Heart right ventricle (tissue), 16 donors: Measurements from ENCODE around the gene ABI3BP. TPM values are rescaled to one million over a fixed set of nuclear protein-coding genes. Genes with fewer than 3 reads are reported as not detected.

Experiments
- ATAC-seq, 8 donors: fragments of 200-7000 bp; cut with Tn5 transposase; one replicate each; pipeline ENCODE4 v1.9.1; 2020; ENCODE audit warnings: mild to moderate bottlenecking in 8 of 8, moderate library complexity in 8 of 8, moderate number of reproducible peaks in 1 of 8
- DNase-seq, 2 donors: peaks; one replicate each; pipeline ENCODE4 v3.0.0-alpha.2; 2020
- H3K27ac ChIP-seq, 10 donors: fragments of 200-600 bp; sonication (generic) in 2 of 10; one replicate each; pipeline versions ENCODE4 v1.5.0 to v1.8.0; 2020 to 2022; ENCODE audit warnings: mild to moderate bottlenecking in 3 of 10
- H3K27me3 ChIP-seq, 7 donors: fragments of 200-600 bp; one replicate each; pipeline ENCODE4 v1.8.0; 2021 to 2022; ENCODE audit warnings: mild to moderate bottlenecking in 2 of 7
- H3K36me3 ChIP-seq, 9 donors: fragments of 200-600 bp; sonication (generic) in 1 of 9; one replicate each; pipeline versions ENCODE4 v1.5.0 to v1.8.0; 2020 to 2022; ENCODE audit warnings: mild to moderate bottlenecking in 2 of 9
- H3K4me1 ChIP-seq, 9 donors: fragments of 200-600 bp; sonication (generic) in 1 of 9; one replicate each; pipeline versions ENCODE4 v1.5.0 to v1.8.0; 2020 to 2022; ENCODE audit warnings: mild to moderate bottlenecking in 4 of 9
- H3K4me3 ChIP-seq, 10 donors: fragments of 200-600 bp; sonication (generic) in 2 of 10; one replicate each; pipeline versions ENCODE4 v1.5.0 to v1.8.0; 2020 to 2022; ENCODE audit warnings: mild to moderate bottlenecking in 7 of 10, moderate library complexity in 2 of 10
- H3K9me3 ChIP-seq, 11 donors: fragments of 200-600 bp in 10 of 11; sonication (generic) in 2 of 11; one replicate each; pipeline versions ENCODE4 v1.5.0 to v1.8.0; 2013 to 2022; ENCODE audit warnings: mild to moderate bottlenecking in 2 of 11, control low read depth in 1 of 11, moderate library complexity in 1 of 11
- CTCF ChIP-seq, 9 donors: fragments of 200-600 bp; sonication (generic) in 2 of 9; IDR thresholded peaks; one replicate each; pipeline versions ENCODE4 v1.5.0 to v1.8.0; 2021 to 2022; ENCODE audit warnings: antibody characterized with exemption in 9 of 9, mild to moderate bottlenecking in 5 of 9, moderate library complexity in 1 of 9
- WGBS, 2 donors: extraction: QIAGEN DNeasy Blood & Tissue Kit; methylation state at CpG; one replicate each; pipeline ENCODE4 v1.1.7; 2013; ENCODE audit warnings: inconsistent platforms in 1 of 2; 5-methylcytosine and 5-hydroxymethylcytosine counted together
- intact Hi-C, 10 donors: fragments of 100-400 bp; cut with DNase I; formaldehyde crosslinking; loops; one replicate each; pipeline versions ENCODE4 v1.11.1 to v1.14.2; 2022
- polyA plus RNA-seq, 2 donors: library from polyadenylated mRNA; stranded (reverse); fragments of 200-250 nt; gene quantifications; one replicate each; pipeline ENCODE4 v1.2.3, GENCODE V29; 2013
- total RNA-seq, 10 donors: library from RNA; stranded (reverse); fragmentation: NEBNext Ultra II Directional in 3 of 10; extraction: Animal tissue kit (Norgen Biotek cat#: 25700) in 3 of 10; gene quantifications; one replicate each; pipeline versions ENCODE4 v1.2.1 to v1.2.4, GENCODE V29; 2021 to 2023
- donor health status: Arrhythmogenic right ventricular cardiomyopathy.
- donor health status: ischemic (EF 13 %, LVEDD 7.1; RV severe dilation, severe dysfunction).
- donor health status: healthy with polysubstance abuse.
- donor health status: DM: no; HTN: yes; CAD: no.
- donor health status: DM: no; HTN: no; CAD: no.
- donor health status: ischemic (EF 25% LVEDD 6.9; RV normal size, moderate dysfunction).
- donor health status: ischemic (EF 25% LVEDD 5.7; RV mildly dilated, moderate dysfunction).
- donor health status: healthy.
- donor health status: DM: yes; HTN: yes; CAD: no.
- donor health status: Ischemic cardiomyopathy.
- donor health status: ischemic (EF 35%, LVEDD 5.7; RV mildly dilated, moderate dysfunction).
- donor health status: nonischemic (EF 11% LVEDD 7.7; RV severe dilation, severe dysfunction).
- donor health status: DM: yes; HTN: yes; CAD: no.
- donor health status: PGD.
- donor health status: ischemic (EF 29% LVEDD 5.4; RV normal size, mild dysfunction).
- donor health status: nonischemic (EF 23%, LVEDD 6.1; RV moderate dilation, normal function).

Gene ABI3BP
- total and polyA plus RNA-seq, 12 donors = 11.7 to 90.2 (median 26.5) TPM

- intact Hi-C loops = no loop called here
- DNase-seq (no peak), ATAC-seq (no peak)
- Histone ChIP-seq H3K27me3 (no peaks in the 10 kb centered on the region), H3K4me3 (no peak overlapping the region), H3K4me1 (peaks cover 0 to 39% (median 16%) of the 10 kb centered on the region in 9 donors), H3K36me3 (peaks cover 0 to 100% (median 19%) of the 10 kb centered on the region in 9 donors), H3K9me3 (no peaks in the 10 kb centered on the region), H3K27ac (no peak overlapping the region)
- 67 to 74% methylated on average over 5 of the region's 5 CpGs for WGBS, 2 donors
- TF ChIP-seq CTCF (IDR thresholded peaks at IDR 0.05) = no peak
Measured at GRCh38 chr3:100720426-100720825, 272.8 kb downstream of the ABI3BP start.

GRCh38 chr3:100719136-100719535 lies 274.1 kb downstream of the ABI3BP start:
- H3K36me3 ChIP-seq = peaks cover 0 to 100% (median 32%) of the 10 kb centered on the region in 9 donors
- ATAC-seq = no peak
- intact Hi-C loops = loop anchor here in 1 of 10 donors (10.0 kb wide), 1 partner anchor 904 kb away; the partner anchor contains the start of gene CMSS1
- no peaks in the 10 kb centered on the region for H3K27me3 ChIP-seq
- H3K4me3 ChIP-seq = no peak overlapping the region
- no peak for DNase-seq
- 36 to 37% methylated on average over 1 of the region's 1 CpG for WGBS, 2 donors
- TF ChIP-seq CTCF (IDR thresholded peaks at IDR 0.05) = no peak
- no peaks in the 10 kb centered on the region for H3K9me3 ChIP-seq
- peaks cover 0 to 50% (median 29%) of the 10 kb centered on the region in 9 donors for H3K4me1 ChIP-seq
- H3K27ac ChIP-seq = no peak overlapping the region

- H3K9me3 ChIP-seq = no peaks in the 10 kb centered on the region
- no peak overlapping the region for H3K27ac ChIP-seq
- WGBS, 2 donors = 92% methylated on average over 4 of the region's 4 CpGs
- TF ChIP-seq CTCF (IDR thresholded peaks at IDR 0.05) = no peak
- peak in 2 of 8 donors; percentile 27 to 38 for ATAC-seq
- H3K27me3 ChIP-seq = no peaks in the 10 kb centered on the region
- intact Hi-C loops = loop anchor here in 1 of 10 donors (10.0 kb wide), 1 partner anchor 903 kb away; the partner anchor contains the start of gene CMSS1
- H3K4me1 ChIP-seq = peaks cover 0 to 51% (median 32%) of the 10 kb centered on the region in 9 donors
- no peak for DNase-seq
- H3K36me3 ChIP-seq = peaks cover 0 to 99% (median 32%) of the 10 kb centered on the region in 9 donors
- no peak overlapping the region for H3K4me3 ChIP-seq
Measured at GRCh38 chr3:100717637-100718487, 275.4 kb downstream of the ABI3BP start.

GRCh38 chr3:100717063-100717462 lies 276.2 kb downstream of the ABI3BP start:
- H3K4me3 ChIP-seq = no peak overlapping the region
- intact Hi-C loops = loop anchor here in 1 of 10 donors (10.0 kb wide), 1 partner anchor 902 kb away; the partner anchor contains the start of gene CMSS1
- ATAC-seq (no peak), DNase-seq (no peak)
- no peak overlapping the region for H3K27ac ChIP-seq
- H3K4me1 ChIP-seq = peaks cover 0 to 59% (median 35%) of the 10 kb centered on the region in 9 donors
- TF ChIP-seq CTCF (IDR thresholded peaks at IDR 0.05) = no peak
- no peaks in the 10 kb centered on the region for H3K27me3 ChIP-seq
- peaks cover 0 to 91% (median 31%) of the 10 kb centered on the region in 9 donors for H3K36me3 ChIP-seq
- no peaks in the 10 kb centered on the region for H3K9me3 ChIP-seq
- 87% methylated on average over 2 of the region's 2 CpGs for WGBS, 2 donors
